Fibroblast of skin of abdomen (primary cell): ENCODE results near the gene ARF4. TPM values are rescaled to one million over a fixed set of nuclear protein-coding genes. Genes with fewer than 3 reads are reported as not detected.
A peak's percentile ranks its signal among the peaks of the same experiment; 100 is the strongest.
"Not testable (repeated sequence)": the region's sequence is repeated elsewhere in the genome, so short reads cannot be mapped to it uniquely, and the experiment has no call there.

Experiments
- DNase-seq: peaks from one replicate; pipeline ENCODE4 v3.0.0-alpha.2; 2013
- polyA plus RNA-seq, 2 experiments: library from polyadenylated mRNA; unstranded; fragments of 120-200 nt; gene quantifications; one replicate each; pipeline ENCODE4 v1.2.1, GENCODE V29; 2013; ENCODE audit not compliant: insufficient read length in 2 of 2

Gene ARF4
- polyA plus RNA-seq (2013, experiment 1 of 2; ENCODE audit: insufficient read length), result 436 TPM
- 454 TPM for polyA plus RNA-seq (2013, experiment 2 of 2; ENCODE audit: insufficient read length)

DNA sequence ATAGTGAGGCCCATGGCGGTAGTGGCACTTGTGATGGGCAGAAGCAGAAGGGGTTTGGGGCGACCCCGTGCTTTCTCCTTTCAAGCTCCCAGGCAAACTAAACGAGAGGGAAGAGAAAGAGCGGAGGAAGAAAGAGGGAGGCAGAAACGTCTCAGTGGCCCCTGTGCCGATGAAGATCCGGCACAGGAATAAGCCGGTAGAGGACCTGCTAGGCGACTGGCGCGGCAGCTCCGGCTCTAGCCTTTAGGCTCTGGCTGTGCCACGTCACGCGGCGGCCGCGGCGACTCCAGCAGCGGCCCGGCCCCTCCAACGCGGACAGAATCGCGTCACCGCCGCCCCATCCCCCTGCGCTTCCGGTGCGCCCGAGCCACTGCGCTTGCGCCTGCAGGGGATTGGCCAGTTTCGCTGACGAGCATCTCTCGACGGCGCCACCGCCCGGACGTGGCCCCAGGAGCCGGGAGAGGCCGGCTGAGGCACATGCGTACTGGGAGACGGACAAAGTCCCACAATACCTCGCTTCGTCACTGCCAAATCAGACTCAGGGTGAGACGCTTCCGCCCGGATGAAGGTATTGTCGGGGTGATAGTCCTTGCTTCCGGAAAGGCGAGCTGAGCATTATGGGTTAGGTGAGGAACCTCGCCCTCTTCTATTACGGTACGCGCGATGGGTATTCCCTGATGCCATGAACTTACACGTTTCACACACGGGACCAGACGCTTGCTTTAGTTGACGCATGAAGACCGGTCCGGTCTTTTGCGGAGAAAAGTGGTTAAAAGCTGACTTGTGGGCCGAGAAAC is at the start of gene ARF4:
Gene ARF4 (minus strand): TSS at position 218 of the 797 bp plus-strand sequence. CDS start 204 bp downstream, at position 14.
- DNase-seq, result peak; percentile 100

- peak; percentile 27 for DNase-seq
These were observed 49.6 kb upstream of the ARF4 start for GRCh38 chr3:57646723-57647122.

DNA sequence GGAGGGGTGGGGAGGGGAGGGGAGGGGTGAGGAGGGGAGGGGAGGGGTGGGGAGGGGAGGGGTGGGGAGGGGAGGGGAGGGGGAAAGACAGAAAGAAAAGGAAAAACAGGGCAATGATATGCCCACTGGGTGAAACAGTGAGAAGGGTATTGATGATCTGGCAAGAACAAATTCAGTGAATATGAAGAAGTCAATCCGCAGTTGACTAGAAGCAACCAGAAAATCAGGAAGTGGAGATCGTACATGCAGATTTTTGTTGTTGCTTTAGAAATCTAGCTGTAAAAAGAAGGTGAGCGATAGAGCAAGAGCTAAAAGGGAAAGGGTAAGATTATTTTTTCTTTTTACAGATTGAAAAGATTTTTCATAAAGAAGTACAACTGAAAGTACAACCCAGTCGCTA is 47.6 kb upstream of the ARF4 start:
- no peak for DNase-seq

- no peak for DNase-seq
These were observed 40.2 kb upstream of the ARF4 start for GRCh38 chr3:57637391-57637790.

- DNase-seq, result not testable (repeated sequence)
These were observed 37.1 kb upstream of the ARF4 start for GRCh38 chr3:57634259-57634658.

DNA sequence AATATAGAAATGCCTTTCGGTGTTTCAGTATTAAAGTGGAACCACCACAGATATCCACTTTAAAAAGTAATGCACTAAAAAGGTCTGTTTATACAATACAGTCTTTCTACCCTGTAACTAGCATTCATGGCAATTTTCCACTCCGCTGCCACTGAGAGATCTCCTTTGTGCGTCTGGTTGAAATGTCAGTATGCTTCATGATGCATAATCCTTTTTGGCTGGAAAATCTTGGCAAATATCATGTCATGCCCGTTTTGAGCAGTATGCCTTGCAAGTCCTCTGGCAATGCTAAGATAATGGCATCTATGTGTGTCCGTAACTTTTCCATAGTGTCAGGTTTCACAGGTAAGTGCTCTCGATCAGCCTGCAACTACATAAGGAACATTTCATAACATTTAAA is 30.8 kb upstream of the ARF4 start:
- no peak for DNase-seq

- no peak for DNase-seq
These were observed 27.7 kb upstream of the ARF4 start for GRCh38 chr3:57624801-57625200.

DNA sequence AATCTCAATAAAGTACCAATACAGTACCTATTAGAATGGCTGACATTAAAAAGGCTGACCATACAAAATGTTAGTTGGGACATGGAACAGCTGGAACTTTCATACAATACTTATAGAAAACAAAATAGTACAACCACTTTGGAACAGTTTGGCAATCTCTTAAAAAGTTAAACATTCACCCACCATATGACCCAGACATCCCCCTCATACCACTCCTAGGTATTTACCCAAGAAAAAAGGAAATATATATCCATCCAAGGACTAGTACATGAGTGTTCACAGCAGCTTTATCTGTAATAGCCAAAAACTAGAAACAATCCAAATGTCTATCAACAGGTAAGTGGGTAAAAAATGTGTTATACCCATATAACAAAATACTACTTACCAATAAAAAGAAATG is 25.2 kb upstream of the ARF4 start:
- DNase-seq, result no peak

- no peak for DNase-seq
These were observed 20.6 kb upstream of the ARF4 start for GRCh38 chr3:57617739-57618138.

DNA sequence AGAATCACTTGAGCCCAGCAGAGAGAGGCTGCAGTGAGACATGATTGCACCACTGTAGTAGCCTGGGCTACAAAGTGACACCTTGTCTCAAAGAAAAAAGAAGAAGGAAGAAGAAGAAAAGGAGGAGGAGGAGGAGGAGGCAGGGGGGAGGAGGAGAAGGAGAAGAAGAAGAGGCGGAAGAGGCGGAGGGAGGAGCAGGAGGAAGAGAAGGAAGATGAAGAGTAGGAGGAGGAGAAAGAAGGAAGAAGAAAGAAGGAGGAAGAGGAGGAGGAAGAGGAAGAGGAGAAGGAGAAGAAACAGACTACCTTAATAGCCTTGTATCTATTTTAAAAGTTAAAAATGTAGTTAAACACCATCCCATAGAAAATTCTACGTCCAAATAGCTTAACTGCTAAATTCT is 19.1 kb upstream of the ARF4 start:
- DNase-seq, result no peak

DNA sequence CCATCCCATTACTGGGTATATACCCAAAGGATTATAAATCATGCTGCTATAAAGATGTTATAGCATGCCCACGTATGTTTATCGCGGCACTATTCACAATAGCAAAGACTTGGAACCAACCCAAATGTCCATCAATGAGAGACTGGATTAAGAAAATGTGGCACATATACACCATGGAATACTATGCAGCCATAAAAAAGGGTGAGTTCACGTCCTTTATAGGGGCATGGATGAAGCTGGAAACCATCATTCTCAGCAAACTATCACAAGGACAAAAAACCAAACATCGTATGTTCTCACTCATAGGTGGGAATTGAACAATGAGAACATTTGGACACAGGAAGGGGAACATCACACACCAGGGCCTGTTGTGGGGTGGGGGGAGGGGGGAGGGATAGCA is 14.7 kb upstream of the ARF4 start:
- not testable (repeated sequence) for DNase-seq

DNA sequence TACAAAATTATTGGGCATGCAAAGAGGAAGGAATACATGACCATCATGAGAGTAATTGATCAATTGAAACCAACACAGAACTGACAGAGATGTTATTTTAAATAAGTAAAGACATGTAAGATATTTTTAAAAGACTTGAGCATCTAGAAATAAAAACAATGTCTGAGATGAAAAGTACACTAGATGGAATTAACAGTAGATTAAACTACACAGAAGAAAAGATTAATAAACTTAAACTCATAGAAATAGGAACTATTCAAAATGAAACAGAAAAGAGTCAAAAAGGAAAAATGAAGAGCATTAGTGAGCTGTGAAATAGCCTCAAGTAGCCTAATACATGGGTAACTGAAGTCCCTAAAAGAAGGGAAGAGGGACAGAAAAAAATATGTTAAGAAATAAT is 8.5 kb upstream of the ARF4 start:
- DNase-seq, result no peak

- no peak for DNase-seq
These were observed 7.8 kb upstream of the ARF4 start for GRCh38 chr3:57604971-57605370.

DNA sequence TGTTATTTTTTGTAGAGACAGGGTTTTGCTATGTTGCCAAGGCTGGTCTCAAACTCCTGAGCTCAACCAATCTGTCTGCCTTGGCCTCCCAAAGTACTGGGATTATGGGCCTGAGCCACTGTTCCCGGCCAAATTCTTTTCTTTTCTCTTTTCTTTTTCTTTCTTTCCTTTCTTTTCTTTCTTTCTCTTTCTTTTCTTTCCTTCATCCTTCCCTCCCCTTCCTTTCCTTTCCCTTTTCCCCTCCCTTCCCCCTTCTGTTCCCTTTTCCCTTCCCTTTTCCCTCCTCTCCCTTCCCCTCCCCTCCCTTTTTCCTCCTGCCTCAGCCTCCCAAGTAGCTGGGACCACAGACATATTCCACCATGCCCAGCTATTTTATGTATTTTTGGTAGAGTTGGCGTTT is 3.1 kb upstream of the ARF4 start:
- no peak for DNase-seq

DNA sequence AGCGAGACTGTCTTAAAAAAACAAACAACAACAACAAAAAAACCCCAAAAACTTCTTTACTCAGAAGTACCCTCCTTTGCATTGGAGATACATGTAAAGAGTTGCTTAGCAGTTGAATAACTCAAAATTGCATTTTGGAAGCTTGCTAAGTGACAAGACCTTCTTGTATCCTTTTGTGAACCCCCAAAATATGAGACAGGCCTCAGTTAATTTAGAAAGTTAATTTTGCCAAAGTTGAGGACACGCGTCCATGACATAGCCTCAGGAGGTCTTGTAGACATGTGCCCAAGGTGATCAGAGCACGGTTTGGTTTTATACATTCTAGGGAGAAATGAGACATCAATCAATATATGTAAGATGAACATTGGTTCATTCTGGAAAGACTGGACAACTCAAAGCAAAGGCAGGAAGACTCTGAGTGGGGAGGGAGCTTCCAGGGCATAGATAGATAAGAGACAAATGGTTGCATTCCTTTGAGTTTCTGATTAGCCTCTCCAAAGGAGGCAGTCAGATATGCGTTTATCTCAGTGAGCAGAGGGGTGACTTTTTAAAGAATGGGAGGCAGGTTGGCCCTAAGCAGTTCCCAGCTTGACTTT is 1.7 kb upstream of the ARF4 start:
- no peak for DNase-seq

GRCh38 chr3:57596495-57597126 is 533 bp downstream of the ARF4 start:
- peak; percentile 95 for DNase-seq

GRCh38 chr3:57594576-57594975 is 2.6 kb downstream of the ARF4 start:
- no peak for DNase-seq

DNA sequence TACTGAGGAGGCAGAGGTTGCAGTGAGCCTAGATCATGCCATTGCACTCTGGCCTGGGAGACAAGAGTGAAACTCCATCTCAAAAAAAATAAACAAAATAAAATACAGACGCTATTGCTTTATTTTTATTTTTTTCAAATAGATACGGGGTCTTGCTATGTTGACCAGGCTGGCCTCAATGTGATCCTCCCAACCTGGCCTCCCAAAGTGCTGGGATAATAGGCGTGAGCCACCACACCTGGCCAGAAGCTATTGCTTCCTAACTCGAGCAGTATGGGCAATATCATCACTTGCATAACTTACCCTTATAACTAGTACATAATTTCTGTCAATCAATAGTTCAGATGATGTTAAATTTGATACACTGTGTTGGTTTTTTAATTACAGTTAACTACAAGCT is 3.0 kb downstream of the ARF4 start:
- DNase-seq, result no peak

GRCh38 chr3:57592306-57592705 is 4.8 kb downstream of the ARF4 start:
- DNase-seq, result no peak

DNA sequence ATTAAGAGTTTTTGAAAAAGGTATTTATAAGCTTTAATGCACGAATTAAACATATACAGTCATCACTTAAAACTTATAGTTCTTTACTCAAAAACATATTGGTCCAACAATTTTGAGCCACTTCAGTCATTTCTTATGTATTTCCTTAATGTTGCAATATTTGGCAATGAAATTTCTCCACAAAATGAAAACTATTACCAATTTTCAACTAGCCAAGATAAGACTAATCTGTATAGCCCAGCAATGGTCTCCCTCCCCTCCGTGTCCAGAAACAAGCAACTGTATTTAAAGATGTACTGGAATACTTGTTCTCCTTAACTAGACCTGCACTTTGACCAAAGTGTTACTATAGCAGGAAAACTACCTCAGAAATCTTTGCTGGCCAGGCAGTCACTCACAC is 9.2 kb downstream of the ARF4 start:
- DNase-seq, result no peak

- no peak for DNase-seq
These were observed 10.4 kb downstream of the ARF4 start for GRCh38 chr3:57586778-57587177.

- DNase-seq, result no peak
These were observed 13.6 kb downstream of the ARF4 start for GRCh38 chr3:57583544-57583943.

- no peak for DNase-seq
These were observed 14.5 kb downstream of the ARF4 start for GRCh38 chr3:57582474-57583168.
